H1 (cell line): ENCODE measurements around the gene BRIP1. TPM values are rescaled to one million over a fixed set of nuclear protein-coding genes. Genes with fewer than 3 reads are reported as not detected.

Source experiments
- EP300 ChIP-seq, 2 experiments: IDR thresholded peaks; 1 replicate in 1 of 2; 2 replicates in 1 of 2; pipeline ENCODE4 v1.6.1; 2011 to 2012; ENCODE audit warnings: low read depth in 2 of 2, low read length in 2 of 2, mild to moderate bottlenecking in 2 of 2, borderline replicate concordance in 1 of 2, inconsistent platforms in 1 of 2, moderate library complexity in 1 of 2
- HDAC2 ChIP-seq, 2 experiments: fragments of 300-600 bp in 1 of 2; sonication (generic) in 1 of 2; IDR thresholded peaks; 2 replicates each; pipeline ENCODE4 v1.6.1; 2011 to 2012; ENCODE audit warnings: low read depth in 2 of 2, low read length in 2 of 2, mild to moderate bottlenecking in 2 of 2, moderate library complexity in 2 of 2, borderline replicate concordance in 1 of 2, inconsistent platforms in 1 of 2
- PHF8 ChIP-seq: fragments of 200-600 bp; sonication (generic); conservative IDR thresholded peaks from 2 replicates; pipeline ENCODE4 v1.7.1; 2012; ENCODE audit warnings: low read depth, mild to moderate bottlenecking, inconsistent platforms, low read length, moderate library complexity
- SIRT6 ChIP-seq: IDR thresholded peaks from one replicate; pipeline ENCODE4 v1.7.1; 2012; ENCODE audit warnings: low read length, inconsistent platforms
- SP1 ChIP-seq: IDR thresholded peaks from 2 replicates; pipeline ENCODE4 v1.6.1; 2011; ENCODE audit warnings: low read depth, low read length
- TAF7 ChIP-seq: optimal IDR thresholded peaks from 2 replicates; pipeline ENCODE3; 2011; ENCODE audit warnings: low read depth, mild to moderate bottlenecking, inconsistent platforms, low read length, moderate library complexity, borderline replicate concordance
- TEAD4 ChIP-seq: IDR thresholded peaks from 2 replicates; pipeline ENCODE4 v1.6.1; 2012; ENCODE audit warnings: low read depth, low read length, inconsistent platforms, mixed read lengths
- polyA plus RNA-seq, 7 experiments: library from polyadenylated mRNA; depleted of rRNA in 3 of 7; stranded (reverse) in 5 of 7; unstranded in 2 of 7; fragments of >200 nt in 5 of 7; fragments of 200-250 nt in 2 of 7; gene quantifications; 1 replicate in 5 of 7; 2 replicates in 1 of 7; 4 replicates in 1 of 7; pipeline versions ENCODE4 v1.2.1 to v1.2.3, GENCODE V29; 2011 to 2013; ENCODE audit warnings: missing spikeins in 2 of 7, mixed read lengths in 2 of 7
- total RNA-seq: library from RNA; stranded (reverse); fragmentation: NEBNext Ultra II Directional; extraction: Animal tissue kit (Norgen Biotek cat#: 25700); gene quantifications from 2 replicates; pipeline ENCODE4 v1.2.1, GENCODE V29; 2021
- TF ChIP-seq, protein P1 (sequence below): IDR thresholded peaks from 2 replicates; pipeline ENCODE4 v1.6.1; 2012; ENCODE audit warnings: low read length, inconsistent platforms

The BRIP1 gene
- total and polyA plus RNA-seq, 2 of the 8 experiments (the other 6 are each of a cell fraction or from before 2014, with no cell fraction given), result 5.8 to 19.2 TPM

DNA sequence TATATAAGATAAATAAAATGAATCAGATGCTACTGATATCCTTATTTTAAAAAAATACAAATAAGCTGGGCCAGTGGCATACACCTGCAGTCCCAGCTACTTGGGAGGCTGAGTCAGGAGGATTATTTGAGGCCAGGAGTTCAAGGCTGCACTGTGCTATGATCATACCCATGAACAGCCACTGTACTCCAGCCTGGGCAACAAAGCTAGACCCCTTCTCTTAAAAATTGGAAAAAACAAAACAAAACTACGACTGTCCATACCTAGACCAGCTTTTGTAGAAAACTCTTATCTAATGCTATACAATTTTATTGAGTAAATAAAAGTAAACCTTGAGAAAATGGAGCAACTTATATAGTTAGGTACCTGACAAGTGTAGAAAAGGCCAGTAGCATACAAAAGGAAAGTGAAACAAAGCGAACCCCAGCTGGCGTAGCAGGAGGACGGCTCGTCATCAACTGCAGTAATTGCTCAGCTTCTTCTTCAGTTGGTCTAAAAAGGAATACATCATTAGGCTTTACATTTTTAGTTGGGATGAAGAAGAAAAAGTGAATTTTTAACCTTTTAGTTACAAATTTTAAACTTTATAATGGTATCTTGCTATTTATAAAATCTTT, 40.9 kb upstream of the BRIP1 start (continued):
- TF ChIP-seq HDAC2 (IDR thresholded peaks at IDR 0.05; ENCODE audit: borderline replicate concordance in 1 of 2, low read depth in 2 of 2, low read length in 2 of 2), result no peak
- no peak for TF ChIP-seq SP1
- no peak for TF ChIP-seq TEAD4
- TF ChIP-seq EP300 (IDR thresholded peaks at IDR 0.05; ENCODE audit: borderline replicate concordance in 1 of 2, low read depth in 2 of 2, low read length in 2 of 2), result no peak
- TF ChIP-seq SIRT6, result no peak
- TF ChIP-seq, protein P1, sequence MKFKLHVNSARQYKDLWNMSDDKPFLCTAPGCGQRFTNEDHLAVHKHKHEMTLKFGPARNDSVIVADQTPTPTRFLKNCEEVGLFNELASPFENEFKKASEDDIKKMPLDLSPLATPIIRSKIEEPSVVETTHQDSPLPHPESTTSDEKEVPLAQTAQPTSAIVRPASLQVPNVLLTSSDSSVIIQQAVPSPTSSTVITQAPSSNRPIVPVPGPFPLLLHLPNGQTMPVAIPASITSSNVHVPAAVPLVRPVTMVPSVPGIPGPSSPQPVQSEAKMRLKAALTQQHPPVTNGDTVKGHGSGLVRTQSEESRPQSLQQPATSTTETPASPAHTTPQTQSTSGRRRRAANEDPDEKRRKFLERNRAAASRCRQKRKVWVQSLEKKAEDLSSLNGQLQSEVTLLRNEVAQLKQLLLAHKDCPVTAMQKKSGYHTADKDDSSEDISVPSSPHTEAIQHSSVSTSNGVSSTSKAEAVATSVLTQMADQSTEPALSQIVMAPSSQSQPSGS, result no peak
- no peak for TF ChIP-seq TAF7
- TF ChIP-seq PHF8, result no peak
